Activated naive CD4-positive, alpha-beta T cell treated with anti-CD3 and anti-CD28 coated beads for 36 hours (primary cell): ENCODE results near the gene ADGRG7. TPM values are rescaled to one million over a fixed set of nuclear protein-coding genes. Genes with fewer than 3 reads are reported as not detected.
A peak's percentile ranks its signal among the peaks of the same experiment; 100 is the strongest.
"Not testable (repeated sequence)": the region's sequence is repeated elsewhere in the genome, so short reads cannot be mapped to it uniquely, and the experiment has no call there.

Experiments used
- CTCF ChIA-PET: fragments of 350-600 bp; sonication (Branson Sonifier 250); formaldehyde crosslinking; loops from one replicate; lab custom pipeline; 2021; ENCODE audit warnings: antibody characterized with exemption; lab: Charles Lee
- DNase-seq: peaks from one replicate; pipeline ENCODE4 v3.0.0-alpha.2; 2020
- H3K27ac Mint-ChIP-seq: one replicate; pipeline ENCODE4 v1.8.0; 2021; ENCODE audit warnings: mild to moderate bottlenecking, mixed read lengths
- H3K27me3 Mint-ChIP-seq: one replicate; pipeline ENCODE4 v1.8.0; 2021; ENCODE audit warnings: low read depth, mixed read lengths
- H3K36me3 Mint-ChIP-seq: one replicate; pipeline ENCODE4 v1.8.0; 2021; ENCODE audit warnings: low read depth, mixed read lengths
- H3K4me1 Mint-ChIP-seq: one replicate; pipeline ENCODE4 v1.8.0; 2021; ENCODE audit warnings: low read depth, mixed read lengths
- H3K4me3 Mint-ChIP-seq: one replicate; pipeline ENCODE4 v1.8.0; 2021; ENCODE audit warnings: mild to moderate bottlenecking, moderate library complexity, mixed read lengths
- H3K9me3 Mint-ChIP-seq: one replicate; pipeline ENCODE4 v1.8.0; 2021; ENCODE audit warnings: mixed read lengths
- intact Hi-C: fragments of 100-400 bp; cut with micrococcal nuclease; formaldehyde crosslinking; loops from one replicate; pipeline ENCODE4 v1.15.1; 2023
- total RNA-seq, 2 experiments: library from RNA; stranded (reverse); gene quantifications; one replicate each; pipeline ENCODE4 v1.2.3, GENCODE V29; 2021

Gene ADGRG7
- total RNA-seq, 2 experiments from 2014 or later, result not detected

- CTCF ChIA-PET, result no interaction called here
- intact Hi-C loops, result no loop called here
- no peaks in the 10 kb centered on the region for H3K27me3 Mint-ChIP-seq
- no peaks in the 10 kb centered on the region for H3K4me1 Mint-ChIP-seq
- no peaks in the 10 kb centered on the region for H3K36me3 Mint-ChIP-seq
- DNase-seq, result no peak
- H3K27ac Mint-ChIP-seq, result no peak overlapping the region
- H3K4me3 Mint-ChIP-seq, result no peak overlapping the region
- H3K9me3 Mint-ChIP-seq, result no peaks in the 10 kb centered on the region
These were observed 27.8 kb upstream of the ADGRG7 start for GRCh38 chr3:100581650-100582049.

GRCh38 chr3:100582157-100582556 is 27.2 kb upstream of the ADGRG7 start:
- CTCF ChIA-PET, result interaction anchor here (1.0 kb wide), 1 partner anchor 119 kb away, joined by 3 read pairs; no protein-coding TSS in a partner anchor
- H3K36me3 Mint-ChIP-seq, H3K27ac Mint-ChIP-seq, H3K4me3 Mint-ChIP-seq, H3K4me1 Mint-ChIP-seq, H3K9me3 Mint-ChIP-seq, DNase-seq, H3K27me3 Mint-ChIP-seq, intact Hi-C loops: not testable (repeated sequence)

- intact Hi-C loops, result no loop called here
- Mint-ChIP-seq H3K9me3 (no peaks in the 10 kb centered on the region), H3K36me3 (no peaks in the 10 kb centered on the region), H3K27me3 (no peaks in the 10 kb centered on the region), H3K4me3 (no peak overlapping the region), H3K27ac (no peak overlapping the region), H3K4me1 (no peaks in the 10 kb centered on the region)
- DNase-seq, result no peak
- CTCF ChIA-PET, result interaction anchor here (0.9 to 1.2 kb wide), 2 partner anchors 7 to 121 kb away, joined by 3 to 4 read pairs; no protein-coding TSS in a partner anchor
These were observed 25.2 kb upstream of the ADGRG7 start for GRCh38 chr3:100584101-100584660.

- peaks cover 3% of the 10 kb centered on the region for H3K4me1 Mint-ChIP-seq
- CTCF ChIA-PET, result interaction anchor here (1.0 kb wide), 2 partner anchors 124 to 135 kb away, joined by 3 to 4 read pairs; no protein-coding TSS in a partner anchor
- H3K27ac Mint-ChIP-seq, result no peak overlapping the region
- DNase-seq, result no peak
- intact Hi-C loops, result no loop called here
- no peaks in the 10 kb centered on the region for H3K9me3 Mint-ChIP-seq
- no peaks in the 10 kb centered on the region for H3K36me3 Mint-ChIP-seq
- H3K27me3 Mint-ChIP-seq, result no peaks in the 10 kb centered on the region
- no peak overlapping the region for H3K4me3 Mint-ChIP-seq
These were observed 22.6 kb upstream of the ADGRG7 start for GRCh38 chr3:100586832-100587231.

- CTCF ChIA-PET, result interaction anchor here (3.0 to 5.9 kb wide), 2 partner anchors 125 to 272 kb away, joined by 16 to 115 read pairs; no protein-coding TSS in a partner anchor
- H3K36me3 Mint-ChIP-seq, result no peaks in the 10 kb centered on the region
- DNase-seq, result no peak
- peaks cover 3% of the 10 kb centered on the region for H3K4me1 Mint-ChIP-seq
- intact Hi-C loops, result no loop called here
- H3K27ac Mint-ChIP-seq, result no peak overlapping the region
- no peaks in the 10 kb centered on the region for H3K9me3 Mint-ChIP-seq
- H3K4me3 Mint-ChIP-seq, result no peak overlapping the region
- H3K27me3 Mint-ChIP-seq, result no peaks in the 10 kb centered on the region
These were observed 21.1 kb upstream of the ADGRG7 start for GRCh38 chr3:100588251-100588650.

- intact Hi-C loops, result loop anchor here (1.0 kb wide), 6 partner anchors 127 to 758 kb away; partner anchors contain the start of genes LNP1, NIT2 and TOMM70
- CTCF ChIA-PET, result interaction anchor here (0.7 to 5.9 kb wide), 16 partner anchors 9 to 865 kb away, joined by 3 to 115 read pairs (median 4); no protein-coding TSS in a partner anchor
- no peak overlapping the region for H3K27ac Mint-ChIP-seq
- no peaks in the 10 kb centered on the region for H3K36me3 Mint-ChIP-seq
- peaks cover 3% of the 10 kb centered on the region for H3K4me1 Mint-ChIP-seq
- DNase-seq, result peak; percentile 79
- H3K27me3 Mint-ChIP-seq, result no peaks in the 10 kb centered on the region
- no peaks in the 10 kb centered on the region for H3K9me3 Mint-ChIP-seq
- H3K4me3 Mint-ChIP-seq, result peak overlapping the region; percentile 11
These were observed 19.1 kb upstream of the ADGRG7 start for GRCh38 chr3:100590114-100590839.

- H3K4me1 Mint-ChIP-seq, result peaks cover 3% of the 10 kb centered on the region
- no peak overlapping the region for H3K27ac Mint-ChIP-seq
- H3K4me3 Mint-ChIP-seq, result no peak overlapping the region
- no peaks in the 10 kb centered on the region for H3K9me3 Mint-ChIP-seq
- no peak for DNase-seq
- no peaks in the 10 kb centered on the region for H3K27me3 Mint-ChIP-seq
- CTCF ChIA-PET, result interaction anchor here (0.6 to 5.9 kb wide), 17 partner anchors 11 to 302 kb away, joined by 3 to 115 read pairs (median 4); no protein-coding TSS in a partner anchor
- intact Hi-C loops, result loop anchor here (1.0 kb wide), 6 partner anchors 127 to 758 kb away; partner anchors contain the start of genes LNP1, NIT2 and TOMM70
- no peaks in the 10 kb centered on the region for H3K36me3 Mint-ChIP-seq
These were observed 18.6 kb upstream of the ADGRG7 start for GRCh38 chr3:100590840-100591147.

- Mint-ChIP-seq H3K27me3 (no peaks in the 10 kb centered on the region), H3K27ac (no peak overlapping the region), H3K9me3 (no peaks in the 10 kb centered on the region), H3K4me1 (peaks cover 3% of the 10 kb centered on the region), H3K36me3 (no peaks in the 10 kb centered on the region), H3K4me3 (no peak overlapping the region)
- CTCF ChIA-PET, result interaction anchor here (0.6 to 5.9 kb wide), 19 partner anchors 8 to 303 kb away, joined by 3 to 115 read pairs (median 3); no protein-coding TSS in a partner anchor
- intact Hi-C loops, result no loop called here
- DNase-seq, result no peak
These were observed 18.0 kb upstream of the ADGRG7 start for GRCh38 chr3:100591411-100591810.

- intact Hi-C loops, result no loop called here
- Mint-ChIP-seq H3K9me3 (peaks cover 2% of the 10 kb centered on the region), H3K36me3 (no peaks in the 10 kb centered on the region), H3K27ac (no peak overlapping the region), H3K4me3 (no peak overlapping the region), H3K4me1 (peaks cover 25% of the 10 kb centered on the region), H3K27me3 (no peaks in the 10 kb centered on the region)
- DNase-seq, result peak; percentile 14
- CTCF ChIA-PET, result interaction anchor here (0.6 to 4.2 kb wide), 7 partner anchors 9 to 769 kb away, joined by 3 to 38 read pairs (median 3); no protein-coding TSS in a partner anchor
These were observed 9.0 kb upstream of the ADGRG7 start for GRCh38 chr3:100600181-100601042.

- CTCF ChIA-PET, result interaction anchor here (0.7 to 4.2 kb wide), 5 partner anchors 12 to 286 kb away, joined by 3 to 38 read pairs (median 4); no protein-coding TSS in a partner anchor
- intact Hi-C loops, result loop anchor here (1.0 to 2.0 kb wide), 4 partner anchors 48 to 778 kb away; no protein-coding TSS in a partner anchor
- no peak for DNase-seq
- peaks cover 2% of the 10 kb centered on the region for H3K9me3 Mint-ChIP-seq
- H3K36me3 Mint-ChIP-seq, result no peaks in the 10 kb centered on the region
- peak overlapping the region; percentile 37 for H3K4me3 Mint-ChIP-seq
- peak overlapping the region; percentile 9 for H3K27ac Mint-ChIP-seq
- H3K4me1 Mint-ChIP-seq, result peaks cover 25% of the 10 kb centered on the region
- H3K27me3 Mint-ChIP-seq, result no peaks in the 10 kb centered on the region
These were observed 6.6 kb upstream of the ADGRG7 start for GRCh38 chr3:100602506-100603444.

GRCh38 chr3:100603469-100603868 is 5.9 kb upstream of the ADGRG7 start:
- H3K9me3 Mint-ChIP-seq, result peaks cover 2% of the 10 kb centered on the region
- no peaks in the 10 kb centered on the region for H3K36me3 Mint-ChIP-seq
- H3K4me1 Mint-ChIP-seq, result peaks cover 25% of the 10 kb centered on the region
- intact Hi-C loops, result loop anchor here (1.0 to 2.0 kb wide), 4 partner anchors 47 to 777 kb away; no protein-coding TSS in a partner anchor
- CTCF ChIA-PET, result interaction anchor here (0.7 to 4.2 kb wide), 5 partner anchors 12 to 195 kb away, joined by 3 to 38 read pairs (median 4); no protein-coding TSS in a partner anchor
- peak overlapping the region; percentile 37 for H3K4me3 Mint-ChIP-seq
- no peak for DNase-seq
- peaks cover 2% of the 10 kb centered on the region for H3K27me3 Mint-ChIP-seq
- no peak overlapping the region for H3K27ac Mint-ChIP-seq
